HG02678 (cell line): ENCODE results near the gene BCL7C.
"Not testable (repeated sequence)": the region's sequence is repeated elsewhere in the genome, so short reads cannot be mapped to it uniquely, and the experiment has no call there.

ENCODE experiments used
- ATAC-seq: cut with Tn5 transposase; IDR thresholded peaks from one replicate; pipeline ENCODE4 v1.9.1; 2021; ENCODE audit warnings: mild to moderate bottlenecking, moderate library complexity; ENCODE audit not compliant: unreplicated experiment

The BCL7C gene

GRCh38 chr16:30870904-30871303 is 23.0 kb downstream of the BCL7C start:
- ATAC-seq = no peak

DNA sequence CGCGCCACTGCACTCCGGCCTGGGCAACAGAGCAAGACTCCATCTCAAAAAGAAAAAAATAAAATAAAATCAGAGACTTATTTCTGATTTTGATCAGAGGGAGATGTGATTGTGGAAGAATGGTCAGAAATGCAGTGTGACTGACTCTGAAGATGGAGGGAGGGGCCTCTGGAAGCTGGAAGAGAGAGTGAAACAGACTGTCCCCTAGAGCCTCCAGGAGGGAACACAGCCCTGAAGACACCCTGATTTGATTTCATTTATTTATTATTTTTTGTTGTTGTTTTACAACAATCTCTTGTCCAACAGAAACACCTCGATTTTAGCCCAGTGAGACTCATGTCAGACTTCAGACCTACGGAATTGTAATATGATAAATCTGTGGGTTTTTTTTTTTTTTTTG is 26.1 kb downstream of the BCL7C start:
- ATAC-seq = no peak

DNA sequence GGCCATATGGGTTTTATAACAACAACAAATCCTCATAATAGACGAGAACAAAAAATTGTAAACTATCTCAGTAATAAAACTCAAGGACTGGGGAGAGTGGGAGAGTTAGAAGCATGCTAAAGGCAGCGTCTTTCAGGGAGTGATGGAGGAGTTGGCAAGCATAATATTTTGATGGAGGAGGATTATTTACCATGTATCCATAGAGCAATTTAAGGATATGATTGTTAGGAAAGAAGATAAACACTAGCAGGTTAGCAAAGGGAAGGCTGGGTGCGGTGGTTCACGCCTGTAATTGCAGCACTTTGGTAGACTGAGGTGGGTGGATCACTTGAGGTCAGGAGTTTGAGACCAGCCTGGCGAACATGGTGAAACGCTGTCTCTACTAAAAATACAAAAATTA is 27.8 kb downstream of the BCL7C start:
- ATAC-seq = no peak

GRCh38 chr16:30863178-30863577 is 30.7 kb downstream of the BCL7C start:
- ATAC-seq = not testable (repeated sequence)

DNA sequence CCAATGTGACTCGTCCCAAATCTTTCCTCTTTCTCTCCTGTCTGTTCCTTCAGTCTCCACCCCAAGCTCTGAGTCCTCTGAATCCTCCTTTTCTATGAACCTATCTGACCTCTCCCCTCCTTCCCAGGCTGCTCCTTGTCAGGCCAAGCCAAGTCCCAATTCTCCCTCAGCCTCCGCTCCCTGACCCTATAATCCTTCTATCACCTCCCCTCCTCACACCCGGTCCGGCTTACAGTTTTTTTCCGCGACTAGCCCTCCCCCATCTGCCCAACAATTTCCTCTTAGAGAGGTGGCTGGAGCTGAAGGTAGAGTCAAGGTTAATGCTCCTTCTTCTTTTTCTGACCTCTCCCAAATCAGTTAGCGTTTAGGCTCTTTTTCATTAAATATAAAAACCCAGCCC is 33.1 kb downstream of the BCL7C start:
- ATAC-seq = not testable (repeated sequence)

DNA sequence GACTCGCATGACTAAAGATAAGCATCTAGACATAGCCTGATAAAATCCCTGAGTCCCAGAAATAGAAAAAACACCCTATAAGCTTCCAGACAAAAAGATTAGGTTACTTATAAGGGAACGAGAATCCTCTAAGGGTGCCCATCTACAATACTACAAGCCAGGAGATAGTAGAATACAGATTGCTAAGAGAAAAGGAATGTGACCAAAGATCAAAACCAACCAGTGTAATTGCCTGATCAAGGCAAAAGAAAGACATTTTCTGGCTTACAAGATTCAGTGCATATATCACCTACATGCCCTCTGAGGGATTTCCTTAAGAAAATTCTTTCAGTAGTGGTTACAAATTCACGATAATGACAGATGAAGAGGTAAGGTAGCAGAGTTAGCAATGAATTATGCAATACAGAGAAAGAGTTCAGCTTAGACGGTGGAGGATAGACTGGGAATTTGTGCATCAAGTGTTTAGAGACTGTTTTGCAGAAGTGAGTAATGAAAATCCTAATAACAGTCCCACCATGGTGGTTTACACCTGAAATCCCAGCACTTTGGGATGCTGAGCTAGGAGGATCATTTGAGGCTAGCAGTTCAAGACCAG is 35.0 kb downstream of the BCL7C start:
- no peak for ATAC-seq

DNA sequence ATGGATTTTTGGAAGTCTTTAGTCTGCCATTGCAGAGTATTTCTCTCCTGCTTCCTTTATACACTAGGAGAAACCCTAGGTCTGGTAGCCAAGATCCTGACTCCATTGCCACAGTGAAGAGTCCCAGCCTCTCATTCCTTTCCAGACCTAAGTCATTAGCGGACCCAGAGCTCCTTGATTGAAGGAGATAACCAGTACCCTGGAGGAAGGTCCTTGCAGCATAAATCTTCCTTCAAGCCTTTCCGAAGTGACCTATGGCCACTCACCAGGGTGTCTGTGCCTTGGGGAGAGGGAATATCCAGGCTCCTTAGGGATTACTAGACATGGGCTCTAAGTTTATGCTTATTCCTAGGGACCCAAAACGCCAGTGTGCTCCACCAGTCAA is 35.8 kb downstream of the BCL7C start:
- ATAC-seq = no peak

GRCh38 chr16:30853758-30854157 is 40.1 kb downstream of the BCL7C start:
- no peak for ATAC-seq

GRCh38 chr16:30850246-30850645 is 43.6 kb downstream of the BCL7C start:
- ATAC-seq = no peak

- no peak for ATAC-seq
Measured at GRCh38 chr16:30846649-30847402, 47.1 kb downstream of the BCL7C start.

DNA sequence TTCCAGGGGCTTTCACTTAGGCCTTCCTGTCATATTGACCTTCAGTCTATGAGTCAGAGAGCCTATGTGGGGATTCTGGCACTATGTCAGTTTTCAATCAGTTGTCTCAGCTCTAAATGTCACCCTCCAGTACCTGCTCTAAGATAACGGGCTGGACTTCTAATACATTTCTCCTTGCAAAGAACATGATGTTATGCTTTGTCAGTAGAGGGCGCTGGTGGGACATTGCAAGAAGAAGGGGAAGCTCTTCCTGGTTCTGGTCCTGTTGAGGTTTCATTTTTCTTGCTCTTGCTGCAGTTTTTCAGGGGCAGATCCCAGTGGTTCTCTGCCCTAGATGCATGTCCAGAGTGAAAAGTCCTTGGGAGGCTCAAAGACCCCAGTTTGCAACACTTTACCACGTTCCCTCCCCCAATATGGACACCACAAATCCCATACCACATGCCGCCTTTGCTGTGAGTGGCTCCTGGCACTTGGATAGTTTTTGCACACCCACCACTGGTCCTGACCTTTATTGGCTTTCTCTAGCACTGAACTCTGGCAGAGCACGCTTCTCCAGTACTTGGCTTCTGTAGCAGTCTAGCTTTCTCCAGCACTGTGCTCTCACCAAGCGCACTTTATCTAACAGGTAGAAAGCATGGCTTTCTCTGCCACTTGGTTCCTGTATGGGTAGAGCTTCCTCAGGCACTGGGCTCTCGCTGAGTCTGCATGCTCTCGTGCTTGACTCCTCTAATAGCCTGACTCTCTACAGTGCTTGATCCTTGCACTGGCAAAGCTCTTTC is 49.0 kb downstream of the BCL7C start:
- no peak for ATAC-seq

GRCh38 chr16:30844346-30844670 is 49.6 kb downstream of the BCL7C start:
- ATAC-seq = no peak

GRCh38 chr16:30843501-30843900 is 50.4 kb downstream of the BCL7C start:
- ATAC-seq = no peak

DNA sequence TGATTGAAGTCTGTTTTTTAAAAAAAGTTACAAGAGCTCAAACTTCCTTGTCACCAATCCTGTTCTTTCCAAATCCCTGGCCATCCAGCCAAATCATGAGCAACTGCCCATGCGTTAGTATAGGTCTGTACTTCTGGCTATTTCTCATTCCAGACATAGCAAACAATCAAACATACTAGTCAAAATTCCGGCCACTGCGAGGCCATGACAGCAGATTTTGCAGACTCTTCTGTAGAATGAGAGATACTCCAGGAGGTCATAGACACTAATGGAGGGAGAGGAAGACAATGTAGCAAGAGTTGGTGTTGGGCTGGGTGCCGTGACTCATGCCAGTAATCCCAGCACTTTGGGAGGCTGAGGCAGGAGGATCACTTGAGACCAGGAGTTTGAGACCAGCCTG is 50.9 kb downstream of the BCL7C start:
- ATAC-seq = no peak

GRCh38 chr16:30841332-30841731 is 52.5 kb downstream of the BCL7C start:
- ATAC-seq = no peak

- ATAC-seq = no peak
Measured at GRCh38 chr16:30840611-30841010, 53.3 kb downstream of the BCL7C start.

DNA sequence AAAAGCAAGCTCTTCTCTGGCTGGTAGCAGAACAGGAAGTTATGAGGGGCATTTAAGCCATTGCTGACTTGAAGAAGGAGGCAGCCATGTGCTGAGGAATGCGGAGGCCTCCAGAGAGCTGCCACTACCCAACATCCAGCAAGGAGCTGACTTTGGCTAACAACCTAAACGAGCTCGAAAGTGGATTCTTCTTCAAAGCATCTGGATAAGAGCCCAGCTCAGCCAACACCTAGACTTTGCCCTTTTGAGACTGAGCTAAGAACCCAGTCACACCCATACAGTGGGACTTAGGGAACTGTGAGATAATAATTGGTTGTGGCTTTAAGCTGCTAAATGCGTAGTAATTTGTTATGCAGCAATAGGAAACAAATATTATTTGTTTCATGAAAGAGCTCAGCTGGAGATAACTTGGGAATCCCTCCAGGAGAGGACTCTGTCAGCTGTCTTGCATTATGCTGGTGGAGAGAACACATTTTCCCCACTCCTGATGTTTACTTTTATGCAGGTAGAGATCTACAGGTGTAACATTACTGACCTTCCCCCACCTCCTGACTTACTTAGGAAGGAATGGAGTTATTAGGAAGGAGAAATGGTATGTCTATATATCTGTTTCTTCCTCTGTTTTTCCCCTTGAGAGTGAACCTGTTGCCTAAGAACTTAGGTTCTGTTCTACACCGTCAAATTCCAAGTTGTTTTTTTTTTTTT is 54.2 kb downstream of the BCL7C start:
- ATAC-seq = no peak

DNA sequence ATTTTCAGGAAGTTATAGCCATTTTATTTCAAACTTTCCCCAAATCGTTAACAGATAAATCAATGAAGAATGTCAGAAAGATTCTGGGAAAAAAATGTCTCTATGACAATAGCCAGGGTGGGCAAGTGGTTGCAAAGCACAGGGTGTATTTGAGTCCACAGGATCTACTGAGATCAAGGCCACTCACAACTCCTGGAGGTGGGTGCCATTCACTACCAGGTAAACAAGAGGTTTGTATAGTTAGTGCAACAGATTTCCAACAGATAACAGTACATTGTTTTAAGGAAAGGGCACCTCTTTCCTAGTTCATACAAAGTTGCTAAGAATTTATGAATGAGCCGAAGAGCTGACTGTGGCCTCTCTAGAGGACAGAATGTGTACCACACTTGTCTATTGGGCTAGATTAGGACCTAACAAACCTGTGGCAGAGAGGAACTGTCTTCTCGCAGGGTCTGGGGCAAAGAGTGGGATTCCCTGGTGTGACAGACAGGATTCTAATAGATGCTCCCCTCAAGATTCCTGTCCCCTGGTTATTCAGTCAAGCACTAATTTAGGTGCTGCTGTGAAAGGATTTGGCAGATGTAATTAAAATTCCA is 54.9 kb downstream of the BCL7C start:
- ATAC-seq = no peak

GRCh38 chr16:30837904-30838303 is 56.0 kb downstream of the BCL7C start:
- no peak for ATAC-seq
